HG03558 (cell line): Measurements from ENCODE around the gene SMG6.

Experiments used
- ATAC-seq: cut with Tn5 transposase; IDR thresholded peaks from one replicate; pipeline ENCODE4 v1.9.1; 2021; ENCODE audit warnings: moderate number of reproducible peaks; ENCODE audit not compliant: unreplicated experiment; ENCODE audit errors: extremely low read depth

SMG6 gene

DNA sequence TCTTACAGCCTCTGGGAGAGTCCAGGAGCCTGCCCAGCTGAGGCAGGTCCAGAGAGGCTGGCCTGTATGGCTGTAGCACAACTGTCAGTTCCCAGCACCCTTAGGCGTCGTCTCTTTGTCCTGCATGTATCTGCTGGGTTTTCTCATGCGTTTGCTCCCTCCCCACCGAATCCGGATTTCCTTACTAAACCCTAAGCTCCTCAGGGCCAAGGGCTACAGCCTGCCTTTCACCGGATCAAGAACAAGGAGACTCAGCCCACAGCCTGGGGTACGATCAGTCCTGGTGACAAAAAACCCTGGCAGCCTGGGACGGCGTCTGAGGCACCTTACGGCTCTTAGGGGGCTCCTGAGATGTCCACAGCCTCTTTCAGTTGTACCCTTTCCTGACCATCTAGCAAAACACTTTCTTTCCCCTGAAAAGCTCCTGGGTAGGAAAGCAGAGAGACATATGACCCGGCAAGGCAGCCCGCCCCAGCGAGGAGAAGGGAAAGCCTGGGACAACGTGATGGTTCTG is 236.5 kb downstream of the SMG6 start:
- ATAC-seq, result no peak

- no peak for ATAC-seq
Observed at GRCh38 chr17:2065949-2066400, 237.6 kb downstream of the SMG6 start.

- ATAC-seq, result no peak
Observed at GRCh38 chr17:2064980-2065785, 238.4 kb downstream of the SMG6 start.

- no peak for ATAC-seq
Observed at GRCh38 chr17:2064520-2064971, 239.0 kb downstream of the SMG6 start.

DNA sequence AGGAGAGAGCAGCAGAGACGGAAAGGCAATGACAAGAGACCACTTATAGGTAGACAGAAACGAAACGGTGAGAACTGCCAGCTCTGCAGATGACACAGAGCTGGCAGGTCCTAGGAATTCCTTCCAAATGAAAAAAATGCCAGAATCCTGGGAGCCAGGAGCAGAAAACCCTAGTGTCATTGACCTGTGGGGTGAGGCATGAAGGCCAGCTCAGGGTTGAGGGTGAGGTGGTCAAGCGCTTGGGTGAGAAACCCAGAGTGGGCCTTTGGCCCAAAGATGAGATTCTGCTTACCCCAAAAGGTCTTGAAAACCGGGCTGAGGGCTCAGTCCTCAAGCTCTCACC is 239.5 kb downstream of the SMG6 start:
- ATAC-seq, result no peak

DNA sequence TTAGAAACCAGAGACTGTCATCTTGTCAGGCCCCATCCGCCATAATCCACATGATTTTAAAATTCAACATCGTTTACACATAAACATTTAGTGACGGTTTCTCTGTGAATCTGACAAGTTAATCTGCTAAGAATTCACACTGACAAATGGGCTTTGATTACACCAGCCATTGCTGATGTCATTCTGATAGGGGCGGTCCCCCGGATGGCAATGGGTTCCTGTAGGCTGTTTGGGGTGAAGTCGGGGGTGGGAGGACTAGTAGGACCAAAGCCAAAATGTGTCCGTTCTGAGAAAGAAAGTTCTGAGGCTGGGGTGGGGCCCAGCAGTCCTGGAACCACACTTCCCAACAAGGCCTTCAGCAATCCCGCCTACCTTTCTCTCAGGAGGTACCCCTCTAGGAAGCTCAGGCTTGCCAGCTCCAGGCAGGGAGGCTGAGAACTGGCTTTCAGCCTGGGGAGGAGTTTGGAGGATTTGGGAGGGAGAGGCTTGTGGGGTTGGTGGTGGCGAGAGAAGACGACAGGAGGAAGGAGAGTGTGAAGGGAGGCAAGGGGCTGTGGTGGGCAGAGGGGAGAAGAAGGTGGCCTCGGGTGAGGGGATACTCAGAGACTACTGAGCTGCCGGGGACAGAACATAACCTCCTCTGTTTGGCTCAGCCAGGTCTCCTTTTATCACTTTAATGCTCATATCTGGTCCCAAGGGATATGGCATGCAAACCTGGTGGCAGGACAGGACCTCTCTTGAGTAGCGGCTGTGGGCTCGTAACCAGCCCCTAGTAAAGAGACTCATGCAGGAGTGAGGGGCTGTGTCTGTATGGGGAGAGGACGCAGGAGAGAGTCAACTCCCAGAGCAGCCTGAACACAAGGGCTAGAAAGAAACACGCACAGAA is 240.1 kb downstream of the SMG6 start:
- ATAC-seq, result no peak

DNA sequence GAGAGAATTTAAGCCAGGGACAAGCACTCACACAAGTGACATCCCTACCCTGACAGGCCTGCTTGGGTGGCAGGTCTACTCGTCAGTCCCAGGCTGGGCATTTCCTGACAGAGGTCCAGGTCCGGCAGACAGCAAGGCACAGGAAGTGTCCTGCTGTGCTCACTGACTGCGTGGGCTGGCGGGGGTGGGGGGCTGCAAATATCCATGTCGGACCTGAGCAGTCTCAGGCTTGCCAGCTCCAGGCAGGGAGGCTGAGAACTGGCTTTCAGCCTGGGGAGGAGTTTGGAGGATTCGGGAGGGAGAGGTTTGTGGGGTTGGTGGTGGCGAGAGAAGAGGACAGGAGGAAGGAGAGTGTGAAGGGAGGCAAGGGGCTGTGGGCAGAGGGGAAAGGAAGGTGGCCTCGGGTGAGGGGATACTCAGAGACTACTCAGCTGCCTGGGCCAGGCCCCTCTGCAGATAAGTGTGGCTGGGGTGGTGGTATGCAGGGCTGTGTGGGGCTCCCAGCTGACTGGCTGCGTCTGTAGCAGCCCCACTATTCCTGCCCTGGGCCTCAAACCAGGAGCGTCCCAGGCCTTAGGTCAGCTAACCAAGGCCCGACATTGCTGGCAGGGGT is 240.9 kb downstream of the SMG6 start:
- no peak for ATAC-seq

GRCh38 chr17:2061441-2061958 is 242.1 kb downstream of the SMG6 start:
- no peak for ATAC-seq

- no peak for ATAC-seq
Observed at GRCh38 chr17:2060681-2061440, 242.7 kb downstream of the SMG6 start.

DNA sequence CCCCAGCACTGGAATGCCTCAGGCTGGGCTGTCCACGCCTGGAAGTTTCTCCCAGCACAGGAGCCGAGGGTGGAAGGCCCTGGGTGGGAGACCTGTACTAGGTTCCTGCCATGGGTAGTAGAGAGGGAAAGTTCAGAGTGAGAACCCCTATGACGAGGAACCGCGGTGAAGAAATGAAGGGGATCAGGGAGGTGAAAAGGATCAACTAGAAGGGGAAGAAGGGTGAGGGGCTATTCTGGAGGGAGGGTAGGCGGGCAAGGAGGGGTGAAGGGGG is 243.3 kb downstream of the SMG6 start:
- ATAC-seq, result no peak

GRCh38 chr17:2059547-2060384 is 243.8 kb downstream of the SMG6 start:
- no peak for ATAC-seq

DNA sequence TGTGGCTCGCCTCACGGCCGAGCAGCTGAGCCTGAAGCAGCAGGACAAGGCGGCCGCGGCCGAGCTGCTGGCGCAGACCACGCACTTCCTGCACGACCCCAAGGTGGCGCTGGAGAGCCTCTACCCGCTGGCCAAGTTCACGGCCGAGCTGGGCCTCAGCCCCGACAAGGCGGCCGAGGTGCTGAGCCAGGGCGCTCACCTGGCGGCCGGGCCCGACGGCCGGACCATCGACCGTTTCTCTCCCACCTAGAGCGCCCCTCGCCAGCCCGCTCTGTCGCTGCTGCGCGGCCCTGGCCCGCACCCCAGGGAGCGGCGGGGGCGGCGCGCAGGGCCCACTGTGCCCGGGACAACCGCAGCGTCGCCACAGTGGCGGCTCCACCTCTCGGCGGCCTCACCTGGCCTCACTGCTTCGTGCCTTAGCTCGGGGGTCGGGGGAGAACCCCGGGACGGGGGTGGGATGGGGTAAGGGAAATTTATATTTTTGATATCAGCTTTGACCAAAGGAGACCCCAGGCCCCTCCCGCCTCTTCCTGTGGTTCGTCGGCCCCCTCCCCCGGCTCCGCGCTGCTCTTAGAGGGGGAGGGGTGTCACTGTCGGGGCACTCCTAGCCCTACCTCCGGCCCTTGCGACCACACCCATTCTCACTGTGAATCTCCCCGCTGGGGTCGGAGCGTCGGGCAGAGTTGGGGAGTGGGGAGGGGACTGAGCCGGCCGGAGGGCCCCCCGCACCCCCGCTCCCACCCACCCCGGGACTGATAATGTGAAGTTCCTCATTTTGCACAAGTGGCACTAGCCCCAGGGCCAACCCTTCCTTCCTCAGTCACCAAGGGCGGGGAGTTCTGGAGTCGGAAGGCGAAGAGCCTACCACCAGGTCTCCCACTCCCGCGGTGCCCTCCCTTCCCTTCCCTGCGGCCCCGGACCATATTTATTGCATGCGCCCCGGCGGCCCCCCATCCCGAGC is 244.7 kb downstream of the SMG6 start:
- ATAC-seq, result no peak

- ATAC-seq, result no peak
Observed at GRCh38 chr17:2057760-2058585, 245.6 kb downstream of the SMG6 start.

GRCh38 chr17:2057175-2057759 is 246.3 kb downstream of the SMG6 start:
- ATAC-seq, result no peak

- no peak for ATAC-seq
Observed at GRCh38 chr17:2056206-2057174, 247.1 kb downstream of the SMG6 start.
